SK-N-MC (cell line): ENCODE data around the gene ZNF787.

Source experiments
- EZH2 ChIP-seq: fragments of 200-600 bp; sonication (generic); IDR thresholded peaks from one replicate; pipeline ENCODE4 v1.6.1; 2017; ENCODE audit warnings: antibody characterized with exemption
- FOXP2 ChIP-seq: optimal IDR thresholded peaks from 2 replicates; pipeline ENCODE3; 2011; ENCODE audit warnings: mild to moderate bottlenecking, moderate library complexity; ENCODE audit not compliant: insufficient read depth; ENCODE audit errors: extremely low read length, control extremely low read depth
- POLR2AphosphoS5 ChIP-seq: IDR thresholded peaks from 2 replicates; pipeline ENCODE4 v1.6.1; 2012; ENCODE audit warnings: mild to moderate bottlenecking, low read depth, low read length, borderline replicate concordance

- TF ChIP-seq EZH2, result no peak
- TF ChIP-seq POLR2AphosphoS5, result no peak
- TF ChIP-seq FOXP2, result no peak
These were observed 32.4 kb downstream of the ZNF787 start for GRCh38 chr19:56088497-56089215.
